ENCODE results near the gene KIF3B. TPM values are rescaled to one million over a fixed set of nuclear protein-coding genes. Genes with fewer than 3 reads are reported as not detected.

Gene KIF3B
- total and polyA plus RNA-seq, 2 of the 13 experiments (the other 11 are each of a cell fraction or from before 2014, with no cell fraction given) = 23.6 to 28.8 TPM

DNA sequence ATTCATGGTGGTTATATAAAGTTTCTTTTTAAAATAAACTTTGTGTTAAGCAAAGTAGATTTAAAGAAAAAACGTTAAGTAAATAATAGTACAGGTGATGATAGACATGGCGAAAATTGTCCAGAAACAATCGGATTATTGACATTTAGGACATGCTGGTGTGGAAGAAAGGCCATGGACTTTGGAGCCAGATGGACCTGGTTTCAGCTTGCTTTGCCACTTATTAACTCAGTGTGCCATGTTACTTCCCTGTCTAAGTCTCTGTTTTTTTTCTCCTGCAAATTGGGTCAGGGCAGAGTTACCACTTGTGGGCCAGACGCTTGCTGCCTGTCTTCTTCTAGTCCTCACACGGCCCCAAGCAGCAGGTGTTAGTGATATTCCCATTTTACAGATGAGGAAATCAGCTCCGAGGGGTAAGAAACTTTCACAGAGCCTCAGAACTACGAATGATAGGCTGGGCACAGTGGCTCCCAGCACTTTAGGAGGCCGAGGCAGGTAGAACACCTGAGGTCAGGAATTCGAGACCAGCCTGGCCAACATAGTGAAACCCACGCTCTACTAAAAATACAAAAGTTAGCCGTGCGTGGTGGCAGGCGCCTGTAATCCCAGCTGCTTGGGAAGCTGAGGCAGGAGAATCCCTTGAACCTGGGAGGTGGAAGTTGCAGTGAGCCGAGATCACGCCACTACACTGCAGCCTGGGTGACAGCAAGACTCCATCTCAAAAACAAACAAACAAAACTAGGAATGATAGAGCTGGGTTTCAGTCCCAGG is 12.4 kb downstream of the KIF3B start (continued):
- TF ChIP-seq, protein P1, sequence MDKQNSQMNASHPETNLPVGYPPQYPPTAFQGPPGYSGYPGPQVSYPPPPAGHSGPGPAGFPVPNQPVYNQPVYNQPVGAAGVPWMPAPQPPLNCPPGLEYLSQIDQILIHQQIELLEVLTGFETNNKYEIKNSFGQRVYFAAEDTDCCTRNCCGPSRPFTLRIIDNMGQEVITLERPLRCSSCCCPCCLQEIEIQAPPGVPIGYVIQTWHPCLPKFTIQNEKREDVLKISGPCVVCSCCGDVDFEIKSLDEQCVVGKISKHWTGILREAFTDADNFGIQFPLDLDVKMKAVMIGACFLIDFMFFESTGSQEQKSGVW (CRISPR knock-in tag; IDR thresholded peaks at IDR 0.05; ENCODE audit: borderline replicate concordance) = no peak
- TF ChIP-seq ZNF260 (CRISPR knock-in tag; IDR thresholded peaks at IDR 0.05; ENCODE audit: borderline replicate concordance, low read depth) (no peak), HOXA3 (CRISPR knock-in tag; IDR thresholded peaks at IDR 0.05) (peak; percentile 88; the same call in 1 of the 2 replicates), SP140L (CRISPR knock-in tag; IDR thresholded peaks at IDR 0.05; ENCODE audit: borderline replicate concordance) (no peak), SRSF4 (IDR thresholded peaks at IDR 0.05; ENCODE audit: low read depth, low read length, poor library complexity, severe bottlenecking) (no peak), DNMT3B (CRISPR knock-in tag; conservative IDR thresholded peaks at IDR 0.05) (no peak), EP300 (IDR thresholded peaks at IDR 0.05; ENCODE audit: low read depth in 2 of 2, low read length in 2 of 2) (peak; percentile 94 to 97), EP300 (CRISPR knock-in tag; IDR thresholded peaks at IDR 0.05; ENCODE audit: borderline replicate concordance) (peak; percentile 43; the same call in 1 of the 2 replicates), RNF2 (conservative IDR thresholded peaks at IDR 0.05; ENCODE audit: low read depth) (no peak), SRF (IDR thresholded peaks at IDR 0.05; ENCODE audit: low read depth, low read length) (0 out of 2 replicates have a peak, but pooled peaks have one; percentile 26), ZNF124 (CRISPR knock-in tag; IDR thresholded peaks at IDR 0.05) (peak; percentile 91; the same call in 1 of the 2 replicates)
- TF ChIP-seq, protein P2, sequence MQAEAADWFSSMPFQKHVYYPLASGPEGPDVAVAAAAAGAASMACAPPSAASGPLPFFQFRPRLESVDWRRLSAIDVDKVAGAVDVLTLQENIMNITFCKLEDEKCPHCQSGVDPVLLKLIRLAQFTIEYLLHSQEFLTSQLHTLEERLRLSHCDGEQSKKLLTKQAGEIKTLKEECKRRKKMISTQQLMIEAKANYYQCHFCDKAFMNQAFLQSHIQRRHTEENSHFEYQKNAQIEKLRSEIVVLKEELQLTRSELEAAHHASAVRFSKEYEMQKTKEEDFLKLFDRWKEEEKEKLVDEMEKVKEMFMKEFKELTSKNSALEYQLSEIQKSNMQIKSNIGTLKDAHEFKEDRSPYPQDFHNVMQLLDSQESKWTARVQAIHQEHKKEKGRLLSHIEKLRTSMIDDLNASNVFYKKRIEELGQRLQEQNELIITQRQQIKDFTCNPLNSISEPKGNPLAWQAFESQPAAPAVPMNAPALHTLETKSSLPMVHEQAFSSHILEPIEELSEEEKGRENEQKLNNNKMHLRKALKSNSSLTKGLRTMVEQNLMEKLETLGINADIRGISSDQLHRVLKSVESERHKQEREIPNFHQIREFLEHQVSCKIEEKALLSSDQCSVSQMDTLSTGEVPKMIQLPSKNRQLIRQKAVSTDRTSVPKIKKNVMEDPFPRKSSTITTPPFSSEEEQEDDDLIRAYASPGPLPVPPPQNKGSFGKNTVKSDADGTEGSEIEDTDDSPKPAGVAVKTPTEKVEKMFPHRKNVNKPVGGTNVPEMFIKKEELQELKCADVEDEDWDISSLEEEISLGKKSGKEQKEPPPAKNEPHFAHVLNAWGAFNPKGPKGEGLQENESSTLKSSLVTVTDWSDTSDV (CRISPR knock-in tag; IDR thresholded peaks at IDR 0.05) = no peak
- TF ChIP-seq, protein P3, sequence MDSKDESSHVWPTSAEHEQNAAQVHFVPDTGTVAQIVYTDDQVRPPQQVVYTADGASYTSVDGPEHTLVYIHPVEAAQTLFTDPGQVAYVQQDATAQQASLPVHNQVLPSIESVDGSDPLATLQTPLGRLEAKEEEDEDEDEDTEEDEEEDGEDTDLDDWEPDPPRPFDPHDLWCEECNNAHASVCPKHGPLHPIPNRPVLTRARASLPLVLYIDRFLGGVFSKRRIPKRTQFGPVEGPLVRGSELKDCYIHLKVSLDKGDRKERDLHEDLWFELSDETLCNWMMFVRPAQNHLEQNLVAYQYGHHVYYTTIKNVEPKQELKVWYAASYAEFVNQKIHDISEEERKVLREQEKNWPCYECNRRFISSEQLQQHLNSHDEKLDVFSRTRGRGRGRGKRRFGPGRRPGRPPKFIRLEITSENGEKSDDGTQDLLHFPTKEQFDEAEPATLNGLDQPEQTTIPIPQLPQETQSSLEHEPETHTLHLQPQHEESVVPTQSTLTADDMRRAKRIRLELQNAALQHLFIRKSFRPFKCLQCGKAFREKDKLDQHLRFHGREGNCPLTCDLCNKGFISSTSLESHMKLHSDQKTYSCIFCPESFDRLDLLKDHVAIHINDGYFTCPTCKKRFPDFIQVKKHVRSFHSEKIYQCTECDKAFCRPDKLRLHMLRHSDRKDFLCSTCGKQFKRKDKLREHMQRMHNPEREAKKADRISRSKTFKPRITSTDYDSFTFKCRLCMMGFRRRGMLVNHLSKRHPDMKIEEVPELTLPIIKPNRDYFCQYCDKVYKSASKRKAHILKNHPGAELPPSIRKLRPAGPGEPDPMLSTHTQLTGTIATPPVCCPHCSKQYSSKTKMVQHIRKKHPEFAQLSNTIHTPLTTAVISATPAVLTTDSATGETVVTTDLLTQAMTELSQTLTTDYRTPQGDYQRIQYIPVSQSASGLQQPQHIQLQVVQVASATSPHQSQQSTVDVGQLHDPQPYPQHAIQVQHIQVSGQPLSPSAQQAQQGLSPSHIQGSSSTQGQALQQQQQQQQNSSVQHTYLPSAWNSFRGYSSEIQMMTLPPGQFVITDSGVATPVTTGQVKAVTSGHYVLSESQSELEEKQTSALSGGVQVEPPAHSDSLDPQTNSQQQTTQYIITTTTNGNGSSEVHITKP (CRISPR knock-in tag; IDR thresholded peaks at IDR 0.05; ENCODE audit: low read depth) = no peak
- TF ChIP-seq, protein P4, sequence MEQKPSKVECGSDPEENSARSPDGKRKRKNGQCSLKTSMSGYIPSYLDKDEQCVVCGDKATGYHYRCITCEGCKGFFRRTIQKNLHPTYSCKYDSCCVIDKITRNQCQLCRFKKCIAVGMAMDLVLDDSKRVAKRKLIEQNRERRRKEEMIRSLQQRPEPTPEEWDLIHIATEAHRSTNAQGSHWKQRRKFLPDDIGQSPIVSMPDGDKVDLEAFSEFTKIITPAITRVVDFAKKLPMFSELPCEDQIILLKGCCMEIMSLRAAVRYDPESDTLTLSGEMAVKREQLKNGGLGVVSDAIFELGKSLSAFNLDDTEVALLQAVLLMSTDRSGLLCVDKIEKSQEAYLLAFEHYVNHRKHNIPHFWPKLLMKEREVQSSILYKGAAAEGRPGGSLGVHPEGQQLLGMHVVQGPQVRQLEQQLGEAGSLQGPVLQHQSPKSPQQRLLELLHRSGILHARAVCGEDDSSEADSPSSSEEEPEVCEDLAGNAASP (CRISPR knock-in tag; IDR thresholded peaks at IDR 0.05; ENCODE audit: borderline replicate concordance) = peak; percentile 90; the same call in 1 of the 2 replicates
